Heart left ventricle (tissue), 13 donors: ENCODE measurements around the gene MUC15.

ENCODE experiments used
- POLR2A ChIP-seq, 2 donors: fragments of 450-650 bp; IDR thresholded peaks; one replicate each; pipeline ENCODE4 v1.6.1; 2017; ENCODE audit warnings: antibody characterized with exemption in 2 of 2, mild to moderate bottlenecking in 2 of 2, moderate library complexity in 2 of 2
- TF ChIP-seq, protein P1 (sequence below), 12 donors: fragments of 200-600 bp; sonication (generic) in 4 of 12; IDR thresholded peaks; one replicate each; pipeline versions ENCODE4 v1.5.0 to v1.8.0; 2018 to 2022; ENCODE audit warnings: antibody characterized with exemption in 12 of 12, mild to moderate bottlenecking in 5 of 12
- donor health status: ischemic (EF 13 %, LVEDD 7.1; RV severe dilation, severe dysfunction).
- donor health status: DM: no; HTN: yes; CAD: no.
- donor health status: DM: no; HTN: no; CAD: no.
- donor health status: ischemic (EF 25% LVEDD 6.9; RV normal size, moderate dysfunction).
- donor health status: ischemic (EF 25% LVEDD 5.7; RV mildly dilated, moderate dysfunction).
- donor health status: ischemic (EF 35%, LVEDD 5.7; RV mildly dilated, moderate dysfunction).
- donor health status: nonischemic (EF 11% LVEDD 7.7; RV severe dilation, severe dysfunction).
- donor health status: DM: yes; HTN: yes; CAD: no.
- donor health status: PGD.
- donor health status: ischemic (EF 29% LVEDD 5.4; RV normal size, mild dysfunction).
- donor health status: nonischemic (EF 23%, LVEDD 6.1; RV moderate dilation, normal function).

DNA sequence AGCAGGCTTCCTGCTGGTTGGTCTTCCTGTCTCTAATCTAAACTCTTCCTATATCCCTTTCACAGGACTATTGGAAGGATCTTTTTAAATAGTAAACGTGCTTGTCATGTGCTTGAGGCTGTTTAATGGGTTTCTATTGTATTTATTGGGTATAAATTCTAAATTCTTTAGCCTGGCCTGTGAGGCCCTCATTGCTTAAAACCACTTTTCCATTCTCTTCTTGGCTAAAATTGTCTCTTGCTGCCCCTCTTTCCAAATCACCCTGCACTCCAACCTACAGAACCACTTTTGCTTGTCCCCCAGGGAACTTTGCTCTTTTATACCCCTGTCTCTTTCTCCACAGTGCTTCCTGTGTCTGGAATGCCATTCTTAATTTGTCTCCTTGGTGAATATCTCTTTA, 46.4 kb upstream of the MUC15 start:
- TF ChIP-seq, protein P1, sequence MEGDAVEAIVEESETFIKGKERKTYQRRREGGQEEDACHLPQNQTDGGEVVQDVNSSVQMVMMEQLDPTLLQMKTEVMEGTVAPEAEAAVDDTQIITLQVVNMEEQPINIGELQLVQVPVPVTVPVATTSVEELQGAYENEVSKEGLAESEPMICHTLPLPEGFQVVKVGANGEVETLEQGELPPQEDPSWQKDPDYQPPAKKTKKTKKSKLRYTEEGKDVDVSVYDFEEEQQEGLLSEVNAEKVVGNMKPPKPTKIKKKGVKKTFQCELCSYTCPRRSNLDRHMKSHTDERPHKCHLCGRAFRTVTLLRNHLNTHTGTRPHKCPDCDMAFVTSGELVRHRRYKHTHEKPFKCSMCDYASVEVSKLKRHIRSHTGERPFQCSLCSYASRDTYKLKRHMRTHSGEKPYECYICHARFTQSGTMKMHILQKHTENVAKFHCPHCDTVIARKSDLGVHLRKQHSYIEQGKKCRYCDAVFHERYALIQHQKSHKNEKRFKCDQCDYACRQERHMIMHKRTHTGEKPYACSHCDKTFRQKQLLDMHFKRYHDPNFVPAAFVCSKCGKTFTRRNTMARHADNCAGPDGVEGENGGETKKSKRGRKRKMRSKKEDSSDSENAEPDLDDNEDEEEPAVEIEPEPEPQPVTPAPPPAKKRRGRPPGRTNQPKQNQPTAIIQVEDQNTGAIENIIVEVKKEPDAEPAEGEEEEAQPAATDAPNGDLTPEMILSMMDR (IDR thresholded peaks at IDR 0.05), result no peak
- no peak for TF ChIP-seq POLR2A (IDR thresholded peaks at IDR 0.05)
